ENCODE results near the gene TRIML2.

TRIML2 gene

GRCh38 chr4:188109157-188109755 is at the start of gene TRIML2:
Gene TRIML2, minus strand, starts transcription at chr4:188109603. Its CDS starts 4,235 bp downstream, at chr4:188105368.
- peak; percentile 20 for DNase-seq (ENCODE audit: low read depth)

- DNase-seq (ENCODE audit: low read depth), result no peak
These were observed 48.9 kb upstream of the TRIML2 start for GRCh38 chr4:188158336-188158735.

- no peak for DNase-seq (ENCODE audit: low read depth)
These were observed 45.4 kb upstream of the TRIML2 start for GRCh38 chr4:188154668-188155405.

- DNase-seq (ENCODE audit: low read depth), result no peak
These were observed 38.4 kb upstream of the TRIML2 start for GRCh38 chr4:188147776-188148175.

- DNase-seq (ENCODE audit: low read depth), result no peak
These were observed 37.8 kb upstream of the TRIML2 start for GRCh38 chr4:188147176-188147575.

- DNase-seq (ENCODE audit: low read depth), result no peak
These were observed 37.2 kb upstream of the TRIML2 start for GRCh38 chr4:188146618-188147017.

GRCh38 chr4:188145601-188146000 is 36.2 kb upstream of the TRIML2 start:
- peak; percentile 23 for DNase-seq (ENCODE audit: low read depth)

- no peak for DNase-seq (ENCODE audit: low read depth)
These were observed 34.3 kb upstream of the TRIML2 start for GRCh38 chr4:188143731-188144130.

- no peak for DNase-seq (ENCODE audit: low read depth)
These were observed 30.3 kb upstream of the TRIML2 start for GRCh38 chr4:188139671-188140070.

GRCh38 chr4:188139141-188139540 is 29.7 kb upstream of the TRIML2 start, which contains the start of gene TRIML1:
Gene TRIML1, plus strand, starts transcription at chr4:188139441. Its CDS starts 118 bp downstream, at chr4:188139559.
- DNase-seq (ENCODE audit: low read depth), result no peak

- peak; percentile 12 for DNase-seq (ENCODE audit: low read depth)
These were observed 28.8 kb upstream of the TRIML2 start for GRCh38 chr4:188138227-188138626.

GRCh38 chr4:188132232-188132631 is 22.8 kb upstream of the TRIML2 start:
- no peak for DNase-seq (ENCODE audit: low read depth)

- no peak for DNase-seq (ENCODE audit: low read depth)
These were observed 21.0 kb upstream of the TRIML2 start for GRCh38 chr4:188130355-188130754.

- DNase-seq (ENCODE audit: low read depth), result peak; percentile 91
These were observed 17.9 kb upstream of the TRIML2 start for GRCh38 chr4:188127214-188127874.

GRCh38 chr4:188121530-188121929 is 12.1 kb upstream of the TRIML2 start:
- DNase-seq (ENCODE audit: low read depth), result no peak

GRCh38 chr4:188117631-188118324 is 8.4 kb upstream of the TRIML2 start:
- no peak for DNase-seq (ENCODE audit: low read depth)

- DNase-seq (ENCODE audit: low read depth), result peak; percentile 66
These were observed 3.8 kb upstream of the TRIML2 start for GRCh38 chr4:188113156-188113555.

- no peak for DNase-seq (ENCODE audit: low read depth)
These were observed 2.6 kb upstream of the TRIML2 start for GRCh38 chr4:188111955-188112354.

GRCh38 chr4:188110741-188111471 is 1.5 kb upstream of the TRIML2 start:
- peak; percentile 84 for DNase-seq (ENCODE audit: low read depth)

GRCh38 chr4:188110036-188110435 is 633 bp upstream of the TRIML2 start:
- peak; percentile 7 for DNase-seq (ENCODE audit: low read depth)

- peak; percentile 64 for DNase-seq (ENCODE audit: low read depth)
These were observed 1.2 kb downstream of the TRIML2 start for GRCh38 chr4:188107931-188108843.

Measured in iris pigment epithelial cell (primary cell).